OCI-LY1 (cell line): ENCODE results near the gene SRR.

Source experiments
- EZH2 ChIP-seq: fragments of 200-600 bp; sonication (generic), shearing (Covaris generic); IDR thresholded peaks from 2 replicates; pipeline ENCODE4 v1.8.0; 2017; ENCODE audit warnings: borderline replicate concordance, mixed run types, mild to moderate bottlenecking, antibody characterized with exemption, low read length, moderate library complexity, mixed read lengths
- TF ChIP-seq, protein P1 (sequence below): fragments of 200-600 bp; sonication (generic), shearing (Covaris generic); IDR thresholded peaks from 2 replicates; pipeline ENCODE4 v1.5.1; 2017; ENCODE audit warnings: mild to moderate bottlenecking, antibody characterized with exemption, low read length, moderate library complexity, mixed read lengths

DNA sequence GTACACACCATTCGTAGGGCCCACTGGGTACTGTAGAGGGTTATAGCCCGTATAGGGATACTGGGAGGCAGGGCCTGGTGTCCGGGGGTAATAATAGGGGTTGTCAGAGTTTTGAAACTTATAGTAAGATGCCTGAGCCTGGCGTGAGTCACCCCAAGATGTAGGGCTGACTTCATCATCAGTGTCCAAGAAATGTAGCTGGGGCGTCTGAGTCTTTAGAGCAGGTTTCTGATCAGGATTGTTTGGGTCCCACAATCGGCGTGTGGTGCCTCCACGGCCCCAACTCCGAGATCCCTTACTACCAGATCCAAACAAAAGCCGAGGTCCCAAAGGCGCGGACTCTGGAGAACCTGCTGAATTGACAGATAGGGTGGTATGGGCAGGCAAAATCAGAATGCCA is 4.6 kb upstream of the SRR start:
- TF ChIP-seq, protein P1, sequence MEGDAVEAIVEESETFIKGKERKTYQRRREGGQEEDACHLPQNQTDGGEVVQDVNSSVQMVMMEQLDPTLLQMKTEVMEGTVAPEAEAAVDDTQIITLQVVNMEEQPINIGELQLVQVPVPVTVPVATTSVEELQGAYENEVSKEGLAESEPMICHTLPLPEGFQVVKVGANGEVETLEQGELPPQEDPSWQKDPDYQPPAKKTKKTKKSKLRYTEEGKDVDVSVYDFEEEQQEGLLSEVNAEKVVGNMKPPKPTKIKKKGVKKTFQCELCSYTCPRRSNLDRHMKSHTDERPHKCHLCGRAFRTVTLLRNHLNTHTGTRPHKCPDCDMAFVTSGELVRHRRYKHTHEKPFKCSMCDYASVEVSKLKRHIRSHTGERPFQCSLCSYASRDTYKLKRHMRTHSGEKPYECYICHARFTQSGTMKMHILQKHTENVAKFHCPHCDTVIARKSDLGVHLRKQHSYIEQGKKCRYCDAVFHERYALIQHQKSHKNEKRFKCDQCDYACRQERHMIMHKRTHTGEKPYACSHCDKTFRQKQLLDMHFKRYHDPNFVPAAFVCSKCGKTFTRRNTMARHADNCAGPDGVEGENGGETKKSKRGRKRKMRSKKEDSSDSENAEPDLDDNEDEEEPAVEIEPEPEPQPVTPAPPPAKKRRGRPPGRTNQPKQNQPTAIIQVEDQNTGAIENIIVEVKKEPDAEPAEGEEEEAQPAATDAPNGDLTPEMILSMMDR: no peak
- TF ChIP-seq EZH2: no peak
